Measurements from ENCODE around the gene CARD18.
"Not testable (repeated sequence)": the region's sequence is repeated elsewhere in the genome, so short reads cannot be mapped to it uniquely, and the experiment has no call there.

CARD18 gene

GRCh38 chr11:105099594-105099993 is 40.0 kb downstream of the CARD18 start:
- in situ Hi-C loops (cut with MboI; ENCODE audit: low pct_unique_long_range_greater_than_20kb, low sequenced_read_pairs); DNase-seq: not testable (repeated sequence)

GRCh38 chr11:105092256-105093239 is 47.0 kb downstream of the CARD18 start:
- in situ Hi-C loops (cut with MboI; ENCODE audit: low pct_unique_long_range_greater_than_20kb, low sequenced_read_pairs): no loop called here
- DNase-seq: peak; percentile 19

All from KBM-7 (cell line).